Stimulated activated CD4-positive, alpha-beta T cell treated with anti-CD3 and anti-CD28 coated beads, Interleukin-2, amount 100 ng/mL, for 4 hours (primary cell): Measurements from ENCODE around the gene SERTM2.

Source experiments
- DNase-seq: peaks from one replicate; pipeline ENCODE4 v3.0.0-alpha.2; 2020; ENCODE audit warnings: low read depth

Gene SERTM2

GRCh38 chrX:111560801-111561200 lies 49.4 kb downstream of the SERTM2 start:
- DNase-seq = no peak

- DNase-seq = no peak
Measured at GRCh38 chrX:111561851-111562250, 50.4 kb downstream of the SERTM2 start.

GRCh38 chrX:111567542-111568255 lies 56.3 kb downstream of the SERTM2 start:
- no peak for DNase-seq

GRCh38 chrX:111568354-111568753 lies 56.9 kb downstream of the SERTM2 start:
- no peak for DNase-seq

GRCh38 chrX:111568817-111569216 lies 57.4 kb downstream of the SERTM2 start:
- no peak for DNase-seq
